Brain microvascular endothelial cell (primary cell): ENCODE data around the gene CHST9.

ENCODE experiments used
- DNase-seq: peaks from one replicate; pipeline ENCODE4 v3.0.0-alpha.2; 2020
- H3K27ac ChIP-seq: fragments of 250-450 bp; sonication (Bioruptor Pico); 2 replicates; pipeline ENCODE4 v1.5.1; 2020; ENCODE audit warnings: mild to moderate bottlenecking, moderate library complexity
- H3K27me3 ChIP-seq: fragments of 250-450 bp; sonication (Bioruptor Pico); replicated peaks from 2 replicates; pipeline ENCODE4 v1.5.1; 2020; ENCODE audit warnings: mild to moderate bottlenecking
- H3K36me3 ChIP-seq: fragments of 250-450 bp; sonication (Bioruptor Pico); replicated peaks from 2 replicates; pipeline ENCODE4 v1.5.1; 2020; ENCODE audit warnings: mild to moderate bottlenecking
- H3K4me3 ChIP-seq: 2 replicates; pipeline ENCODE4 v1.5.1; 2011; ENCODE audit warnings: low read depth, mild to moderate bottlenecking, control low read depth, low read length, moderate library complexity
- CTCF ChIP-seq: IDR thresholded peaks from 2 replicates; pipeline ENCODE4 v1.5.1; 2011; ENCODE audit warnings: low read depth, mild to moderate bottlenecking, moderate library complexity, low read length, control low read depth, inconsistent platforms; ENCODE audit errors: missing control alignments
- in situ Hi-C: cut with HindIII; loops from 2 replicates; pipeline ENCODE4 v1.10.0; 2017; ENCODE audit warnings: low sequenced_read_pairs, low pct_ligation_motif_present

CHST9 gene

GRCh38 chr18:27009293-27009692, 175.8 kb downstream of the CHST9 start:
- in situ Hi-C loops = no loop called here
- Histone ChIP-seq H3K27ac (no peak overlapping the region), H3K27me3 (no peaks in the 10 kb centered on the region), H3K4me3 (no peak overlapping the region), H3K36me3 (no peaks in the 10 kb centered on the region)
- TF ChIP-seq CTCF = no peak
- DNase-seq = no peak

GRCh38 chr18:27008575-27008974, 176.5 kb downstream of the CHST9 start:
- Histone ChIP-seq H3K36me3 (no peaks in the 10 kb centered on the region), H3K4me3 (no peak overlapping the region), H3K27ac (no peak overlapping the region), H3K27me3 (no peaks in the 10 kb centered on the region)
- no peak for DNase-seq
- no peak for TF ChIP-seq CTCF
- in situ Hi-C loops = no loop called here

DNA sequence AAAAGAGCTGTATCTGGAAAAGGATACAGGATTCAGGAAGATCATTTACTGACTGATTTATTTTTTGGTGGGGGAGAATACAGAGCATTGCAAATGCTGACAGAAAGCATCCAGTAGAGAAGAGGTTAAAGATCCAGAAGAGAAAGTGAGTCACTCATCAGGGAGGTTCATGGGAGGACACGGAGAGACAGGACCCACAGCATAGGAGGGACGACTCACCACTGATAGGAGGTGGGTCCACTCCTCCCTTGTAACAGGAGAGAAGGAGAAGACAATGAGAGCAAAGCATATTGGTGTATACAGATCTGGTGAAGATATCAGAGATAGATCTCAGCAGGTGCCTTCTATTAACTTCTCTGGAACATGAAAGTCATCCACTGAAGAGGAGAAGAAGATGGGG, 177.2 kb downstream of the CHST9 start:
- no peak for DNase-seq
- Histone ChIP-seq H3K27me3 (no peaks in the 10 kb centered on the region), H3K27ac (no peak overlapping the region), H3K36me3 (no peaks in the 10 kb centered on the region), H3K4me3 (no peak overlapping the region)
- no peak for TF ChIP-seq CTCF
- in situ Hi-C loops = no loop called here

GRCh38 chr18:27005589-27005988, 179.5 kb downstream of the CHST9 start:
- TF ChIP-seq CTCF = peak; percentile 73
- in situ Hi-C loops = no loop called here
- no peak overlapping the region for H3K4me3 ChIP-seq
- H3K36me3 ChIP-seq = no peaks in the 10 kb centered on the region
- no peaks in the 10 kb centered on the region for H3K27me3 ChIP-seq
- no peak overlapping the region for H3K27ac ChIP-seq
- DNase-seq = no peak

- in situ Hi-C loops = no loop called here
- no peak overlapping the region for H3K4me3 ChIP-seq
- H3K36me3 ChIP-seq = no peaks in the 10 kb centered on the region
- H3K27me3 ChIP-seq = no peaks in the 10 kb centered on the region
- peak; percentile 29 for TF ChIP-seq CTCF
- DNase-seq = peak; percentile 1
- no peak overlapping the region for H3K27ac ChIP-seq
Observed at GRCh38 chr18:27004056-27004829, 180.9 kb downstream of the CHST9 start.

GRCh38 chr18:26999797-27000196, 185.3 kb downstream of the CHST9 start:
- no peak for DNase-seq
- TF ChIP-seq CTCF = no peak

More at GRCh38 chr18:26999797-27000196, 185.3 kb downstream of the CHST9 start:
- H3K27ac ChIP-seq = no peak overlapping the region
- no peaks in the 10 kb centered on the region for H3K27me3 ChIP-seq
- in situ Hi-C loops = no loop called here
- no peaks in the 10 kb centered on the region for H3K36me3 ChIP-seq
- no peak overlapping the region for H3K4me3 ChIP-seq
